SK-N-SH (cell line): Measurements from ENCODE around the gene RBM10. TPM values are rescaled to one million over a fixed set of nuclear protein-coding genes. Genes with fewer than 3 reads are reported as not detected.

ENCODE experiments used
- CTCF ChIA-PET: fragments of 300-600, 350-600 bp; formaldehyde crosslinking; extraction: SDS; loops from one replicate; lab custom pipeline; 2021; lab: Yijun Ruan, JAX
- POLR2A ChIA-PET: fragments of 350-600 bp; sonication (Branson Sonifier 250); formaldehyde crosslinking; extraction: SDS; loops from one replicate; lab custom pipeline; 2020; ENCODE audit warnings: antibody characterized with exemption, inconsistent platforms; lab: Yijun Ruan, JAX
- DNase-seq: peaks from one replicate; pipeline ENCODE4 v3.0.0; 2012
- H2AFZ ChIP-seq: fragments of 200-600 bp; sonication (generic); 2 replicates; pipeline ENCODE4 v1.8.1; 2016; ENCODE audit warnings: antibody characterized with exemption, mild to moderate bottlenecking, low read depth
- H3F3A ChIP-seq: fragments of 200-600 bp; sonication (generic); replicated peaks from 2 replicates; pipeline ENCODE3; 2016; ENCODE audit warnings: antibody characterized with exemption, mild to moderate bottlenecking; ENCODE audit not compliant: insufficient read depth
- H3K27ac ChIP-seq, 2 experiments: fragments of 200-500 bp in 1 of 2; fragments of 200-600 bp in 1 of 2; sonication (Bioruptor generic) in 1 of 2; sonication (generic), shearing (Covaris generic) in 1 of 2; 2 replicates each; pipeline versions ENCODE4 v1.5.1 to v1.6.1; 2014 to 2016; ENCODE audit warnings: low read depth in 2 of 2, inconsistent platforms in 1 of 2, low read length in 1 of 2, mild to moderate bottlenecking in 1 of 2, mixed read lengths in 1 of 2
- H3K27me3 ChIP-seq: fragments of 200-600 bp; sonication (generic), shearing (Covaris generic); 2 replicates; pipeline ENCODE4 v1.6.1; 2016; ENCODE audit warnings: mixed run types; ENCODE audit not compliant: insufficient read depth
- H3K36me3 ChIP-seq, 2 experiments: fragments of 200-500 bp in 1 of 2; fragments of 200-600 bp in 1 of 2; sonication (Bioruptor generic) in 1 of 2; sonication (generic) in 1 of 2; replicated peaks in 1 of 2; 2 replicates each; pipeline versions ENCODE3 to v1.5.1; 2014 to 2016; ENCODE audit warnings: low read length in 1 of 2, mild to moderate bottlenecking in 1 of 2; ENCODE audit not compliant: insufficient read depth in 2 of 2, control insufficient read depth in 1 of 2
- H3K4me1 ChIP-seq, 2 experiments: fragments of 200-500 bp in 1 of 2; fragments of 200-600 bp in 1 of 2; sonication (Bioruptor generic) in 1 of 2; sonication (generic), shearing (Covaris generic) in 1 of 2; 2 replicates each; pipeline versions ENCODE4 v1.5.1 to v1.6.1; 2014 to 2016; ENCODE audit warnings: low read depth in 1 of 2, low read length in 1 of 2, mixed run types in 1 of 2; ENCODE audit not compliant: insufficient read depth in 2 of 2, control insufficient read depth in 1 of 2
- H3K4me2 ChIP-seq: fragments of 200-600 bp; sonication (generic), shearing (Covaris generic); 2 replicates; pipeline ENCODE4 v1.6.1; 2017; ENCODE audit warnings: mixed run types
- H3K4me3 ChIP-seq, 2 experiments: fragments of 200-500 bp in 1 of 2; fragments of 200-600 bp in 1 of 2; sonication (Bioruptor generic) in 1 of 2; sonication (generic), shearing (Covaris generic) in 1 of 2; 2 replicates each; pipeline versions ENCODE4 v1.5.1 to v1.8.1; 2014 to 2016; ENCODE audit warnings: low read depth in 2 of 2, inconsistent platforms in 1 of 2, low read length in 1 of 2, mild to moderate bottlenecking in 1 of 2, mixed read lengths in 1 of 2, moderate library complexity in 1 of 2
- H3K79me2 ChIP-seq: fragments of 200-600 bp; sonication (generic); 2 replicates; pipeline ENCODE4 v1.8.1; 2017; ENCODE audit warnings: mild to moderate bottlenecking; ENCODE audit not compliant: insufficient read depth
- H3K9ac ChIP-seq: fragments of 200-600 bp; sonication (generic); 2 replicates; pipeline ENCODE4 v1.6.1; 2017; ENCODE audit warnings: mixed run types
- H3K9me2 ChIP-seq: fragments of 200-600 bp; sonication (generic); 2 replicates; pipeline ENCODE4 v1.6.1; 2017; ENCODE audit warnings: mixed run types
- H3K9me3 ChIP-seq: fragments of 200-600 bp; sonication (generic); 2 replicates; pipeline ENCODE4 v1.6.1; 2017; ENCODE audit warnings: mixed run types, mild to moderate bottlenecking, moderate library complexity
- H4K20me1 ChIP-seq: fragments of 200-600 bp; sonication (generic); 2 replicates; pipeline ENCODE4 v1.6.1; 2017; ENCODE audit warnings: mild to moderate bottlenecking, mixed run types; ENCODE audit not compliant: insufficient read depth
- ELF1 ChIP-seq: IDR thresholded peaks from 2 replicates; pipeline ENCODE4 v1.4.0; 2012
- EP300 ChIP-seq, 2 experiments: IDR thresholded peaks; 2 replicates each; pipeline versions ENCODE4 v1.4.0 to v1.6.1; 2012; ENCODE audit warnings: borderline replicate concordance in 1 of 2, low read depth in 1 of 2, low read length in 1 of 2
- EZH2phosphoT487 ChIP-seq: fragments of 200-600 bp; sonication (generic); IDR thresholded peaks from 2 replicates; pipeline ENCODE4 v1.6.1; 2017; ENCODE audit warnings: low read depth, mixed run types, mild to moderate bottlenecking, antibody characterized with exemption, moderate library complexity, borderline replicate concordance
- FOSL2 ChIP-seq: IDR thresholded peaks from 2 replicates; pipeline ENCODE4 v1.4.0; 2012; ENCODE audit warnings: low read depth, mild to moderate bottlenecking, moderate library complexity, borderline replicate concordance
- FOXJ3 ChIP-seq: sonication (generic); formaldehyde crosslinking; IDR thresholded peaks from 2 replicates; pipeline ENCODE4 v1.5.1; 2020; ENCODE audit warnings: mild to moderate bottlenecking, missing genetic modification reagents
- FOXM1 ChIP-seq: IDR thresholded peaks from 2 replicates; pipeline ENCODE4 v1.4.0; 2012; ENCODE audit warnings: low read depth, mild to moderate bottlenecking
- JUND ChIP-seq: IDR thresholded peaks from 2 replicates; pipeline ENCODE4 v1.4.0; 2012
- NRF1 ChIP-seq: IDR thresholded peaks from 2 replicates; pipeline ENCODE4 v1.6.1; 2012; ENCODE audit warnings: low read depth, mild to moderate bottlenecking, low read length
- RCOR1 ChIP-seq: fragments of 150-350 bp; IDR thresholded peaks from 2 replicates; pipeline ENCODE4 v1.6.1; 2017; ENCODE audit warnings: antibody characterized with exemption, low read length
- REST ChIP-seq: IDR thresholded peaks from 2 replicates; pipeline ENCODE4 v1.6.1; 2012; ENCODE audit warnings: mild to moderate bottlenecking, low read depth, low read length, moderate library complexity
- RFX5 ChIP-seq: IDR thresholded peaks from 2 replicates; pipeline ENCODE4 v1.6.1; 2012; ENCODE audit warnings: mild to moderate bottlenecking, improper control_type of control experiment, low read length
- RXRA ChIP-seq: IDR thresholded peaks from 2 replicates; pipeline ENCODE4 v1.4.0; 2012; ENCODE audit warnings: low read depth, mild to moderate bottlenecking, borderline replicate concordance
- SMC3 ChIP-seq: IDR thresholded peaks from 2 replicates; pipeline ENCODE4 v1.6.1; 2012; ENCODE audit warnings: low read depth, low read length, improper control_type of control experiment
- TEAD4 ChIP-seq: IDR thresholded peaks from 2 replicates; pipeline ENCODE4 v1.4.0; 2012; ENCODE audit warnings: mild to moderate bottlenecking, borderline replicate concordance; ENCODE audit not compliant: insufficient read depth
- WGBS: methylation state at CpG from one replicate; pipeline ENCODE4 v1.1.6; 2017; ENCODE audit warnings: low lambda C conversion rate; 5-methylcytosine and 5-hydroxymethylcytosine counted together
- polyA plus RNA-seq, 3 experiments: library from polyadenylated mRNA; depleted of rRNA; stranded (reverse); fragments of >200 nt; gene quantifications; 2 replicates each; pipeline ENCODE4 v1.2.3, GENCODE V29; 2012
- TF ChIP-seq, protein P1 (sequence below): fragments of 150-350 bp; IDR thresholded peaks from 2 replicates; pipeline ENCODE4 v1.6.1; 2017; ENCODE audit warnings: antibody characterized with exemption, low read length, low read depth, borderline replicate concordance

RBM10 gene
- polyA plus RNA-seq, 1 of the 3 experiments (the other 2 are of a cell fraction), result 34.4 TPM

GRCh38 chrX:47145395-47146120 is 537 bp downstream of the RBM10 start:
- peak overlapping the region; percentile 92 for H3K9ac ChIP-seq
- peaks cover 21% of the 10 kb centered on the region for H4K20me1 ChIP-seq
- WGBS, result 34% methylated on average over 36 of the region's 39 CpGs
- CTCF ChIA-PET, result interaction anchor here (1.0 to 1.5 kb wide), 5 partner anchors 11 to 238 kb away, joined by 3 to 9 read pairs (median 4); partner anchors contain the start of gene UBA1
- H2AFZ ChIP-seq, result peak overlapping the region; percentile 71; the same call in 1 of the 2 replicates
- peaks cover 0 to 14% of the 10 kb centered on the region in 2 experiments; a peak in 1 of 4 replicates for H3K4me1 ChIP-seq
- H3K36me3 ChIP-seq, result peaks cover 0 to 2% of the 10 kb centered on the region in 2 experiments
- no peaks in the 10 kb centered on the region for H3K9me3 ChIP-seq
- H3K27me3 ChIP-seq, result no peaks in the 10 kb centered on the region
- TF ChIP-seq NRF1, result 0 out of 2 replicates have a peak, but pooled peaks have one; percentile 27
- TF ChIP-seq FOSL2, result no peak
- H3K27ac ChIP-seq, result peak overlapping the region; percentile 94 to 98
- POLR2A ChIA-PET, result interaction anchor here (0.7 to 2.9 kb wide), 4 partner anchors 17 to 309 kb away, joined by 3 to 19 read pairs (median 4); partner anchors contain the start of gene RP2
- peak overlapping the region; percentile 87 for H3K4me2 ChIP-seq
- peak; percentile 71 for DNase-seq
- peak overlapping the region; percentile 57 to 77 for H3K4me3 ChIP-seq
- no peaks in the 10 kb centered on the region for H3K9me2 ChIP-seq
- H3F3A ChIP-seq, result peaks cover 4% of the 10 kb centered on the region
- peaks cover 67% of the 10 kb centered on the region for H3K79me2 ChIP-seq

DNA sequence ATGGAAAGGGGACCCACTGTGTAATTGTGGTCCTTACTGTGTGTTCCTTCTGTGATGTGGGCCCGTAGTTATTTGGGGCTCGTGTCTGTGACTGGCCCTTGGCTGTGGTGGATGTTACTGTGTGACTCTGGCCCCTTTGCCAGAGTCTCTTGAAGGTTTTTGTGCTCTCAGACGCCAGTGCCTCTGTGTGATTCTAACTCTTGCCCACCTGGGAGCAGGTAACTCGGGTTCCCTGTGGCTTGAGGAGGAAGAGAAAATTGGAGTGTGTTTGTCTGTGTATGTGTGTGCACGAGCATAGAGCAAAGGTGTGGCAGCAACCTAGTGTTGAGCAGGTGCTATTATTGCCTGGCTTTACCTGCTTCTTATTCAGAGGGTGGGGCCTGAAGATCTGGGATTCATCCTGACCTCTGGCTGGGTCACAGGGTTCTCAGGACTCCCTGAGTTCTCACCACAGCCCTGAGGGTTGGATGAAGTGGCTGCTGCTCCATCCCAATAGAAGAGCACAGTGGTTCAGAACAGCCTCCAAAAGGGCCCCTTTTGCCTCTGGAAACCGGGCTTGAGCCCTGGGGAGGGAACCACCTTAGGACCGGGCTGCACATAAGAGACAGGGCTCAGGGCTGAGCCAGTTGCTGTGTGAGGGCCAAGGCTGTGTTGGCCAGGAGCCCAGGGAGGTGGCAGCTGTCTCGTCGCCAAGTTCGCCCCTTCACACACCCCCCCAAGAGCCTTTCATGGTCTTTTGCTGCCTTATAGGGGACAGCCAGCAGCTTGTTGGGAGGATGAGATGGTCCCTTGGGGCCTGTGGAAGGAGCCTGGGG is 1.3 kb downstream of the RBM10 start:
- H3K79me2 ChIP-seq, result peaks cover 74% of the 10 kb centered on the region
- no peaks in the 10 kb centered on the region for H3K27me3 ChIP-seq
- WGBS, result 29% methylated on average over 8 of the region's 10 CpGs
- H3K9me3 ChIP-seq, result no peaks in the 10 kb centered on the region
- H3K4me2 ChIP-seq, result peak overlapping the region; percentile 87
- H3K4me3 ChIP-seq, result peak overlapping the region; percentile 57 to 77
- TF ChIP-seq FOXJ3 (CRISPR knock-in tag) (no peak), FOXM1 (no peak), SMC3 (no peak), REST (no peak), RCOR1 (no peak), RFX5 (no peak), ELF1 (no peak), EZH2phosphoT487 (no peak), TEAD4 (no peak), RXRA (no peak), JUND (no peak), EP300 (IDR thresholded peaks at IDR 0.05; ENCODE audit: borderline replicate concordance in 1 of 2, low read depth in 1 of 2, low read length in 1 of 2) (no peak)
- TF ChIP-seq, protein P1, sequence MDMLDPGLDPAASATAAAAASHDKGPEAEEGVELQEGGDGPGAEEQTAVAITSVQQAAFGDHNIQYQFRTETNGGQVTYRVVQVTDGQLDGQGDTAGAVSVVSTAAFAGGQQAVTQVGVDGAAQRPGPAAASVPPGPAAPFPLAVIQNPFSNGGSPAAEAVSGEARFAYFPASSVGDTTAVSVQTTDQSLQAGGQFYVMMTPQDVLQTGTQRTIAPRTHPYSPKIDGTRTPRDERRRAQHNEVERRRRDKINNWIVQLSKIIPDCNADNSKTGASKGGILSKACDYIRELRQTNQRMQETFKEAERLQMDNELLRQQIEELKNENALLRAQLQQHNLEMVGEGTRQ, result no peak
- TF ChIP-seq, all 33 proteins: peak for 0
- Histone ChIP-seq H4K20me1 (peaks cover 22% of the 10 kb centered on the region), H3K36me3 (peaks cover 0 to 2% of the 10 kb centered on the region in 2 experiments), H3K9me2 (no peaks in the 10 kb centered on the region), H3K4me1 (peaks cover 0 to 14% of the 10 kb centered on the region in 2 experiments; a peak in 1 of 4 replicates), H3K9ac (peak overlapping the region; percentile 92), H3F3A (peaks cover 4% of the 10 kb centered on the region), H3K27ac (peak overlapping the region in 1 of 2 experiments; percentile 12; a peak in 1 of 4 replicates), H2AFZ (no peak overlapping the region)
- CTCF ChIA-PET, result no interaction called here
- POLR2A ChIA-PET, result no interaction called here
- no peak for DNase-seq
